Endodermal cell (in vitro differentiated cells): ENCODE results near the gene ASB6. TPM values are rescaled to one million over a fixed set of nuclear protein-coding genes. Genes with fewer than 3 reads are reported as not detected.

ENCODE experiments used
- DNase-seq: peaks from one replicate; pipeline ENCODE4 v3.0.0-alpha.2; 2017
- H3K27ac ChIP-seq: 2 replicates; pipeline ENCODE4 v1.5.1; 2013; ENCODE audit warnings: mild to moderate bottlenecking, low read depth, low read length, moderate library complexity
- H3K27me3 ChIP-seq: 2 replicates; pipeline ENCODE4 v1.6.1; 2013; ENCODE audit warnings: mild to moderate bottlenecking, low read length, moderate library complexity; ENCODE audit not compliant: insufficient read depth, control insufficient read depth, poor library complexity, severe bottlenecking
- H3K36me3 ChIP-seq: 2 replicates; pipeline ENCODE4 v1.7.0; 2013; ENCODE audit warnings: mild to moderate bottlenecking, low read length, moderate library complexity; ENCODE audit not compliant: control insufficient read depth, insufficient read depth
- H3K4me1 ChIP-seq: one replicate; pipeline ENCODE4 v1.7.0; 2013; ENCODE audit warnings: low read length; ENCODE audit not compliant: control insufficient read depth, insufficient read depth
- H3K4me3 ChIP-seq: 2 replicates; pipeline ENCODE4 v1.5.1; 2013; ENCODE audit warnings: mild to moderate bottlenecking, low read length, moderate library complexity
- H3K9ac ChIP-seq: 2 replicates; pipeline ENCODE4 v1.6.1; 2013; ENCODE audit warnings: mild to moderate bottlenecking, low read length, moderate library complexity; ENCODE audit not compliant: poor library complexity, severe bottlenecking; ENCODE audit errors: extremely low read depth
- H3K9me3 ChIP-seq: 2 replicates; pipeline ENCODE4 v1.6.1; 2013; ENCODE audit warnings: mild to moderate bottlenecking, low read length, moderate library complexity; ENCODE audit not compliant: control insufficient read depth
- H3K27ac Mint-ChIP-seq: 2 replicates; pipeline ENCODE4 v1.8.0; 2020; ENCODE audit warnings: mixed read lengths
- H3K27me3 Mint-ChIP-seq: 2 replicates; pipeline ENCODE4 v1.8.0; 2021; ENCODE audit warnings: mild to moderate bottlenecking, mixed read lengths; ENCODE audit not compliant: insufficient read depth
- H3K36me3 Mint-ChIP-seq: 2 replicates; pipeline ENCODE4 v1.8.0; 2020; ENCODE audit warnings: low read depth, mixed read lengths
- H3K4me1 Mint-ChIP-seq: 2 replicates; pipeline ENCODE4 v1.8.0; 2020; ENCODE audit warnings: mixed read lengths
- H3K4me3 Mint-ChIP-seq: 2 replicates; pipeline ENCODE4 v1.8.0; 2020; ENCODE audit warnings: mild to moderate bottlenecking, moderate library complexity, mixed read lengths
- H3K9me3 Mint-ChIP-seq: 2 replicates; pipeline ENCODE4 v1.8.0; 2020; ENCODE audit warnings: mild to moderate bottlenecking, mixed read lengths
- WGBS, 2 experiments: methylation state at CpG; one replicate each; pipeline versions ENCODE4 v1.1.5 to v1.1.7; 2013; ENCODE audit warnings: missing lambda C conversion rate in 2 of 2, mixed read lengths in 1 of 2; ENCODE audit not compliant: insufficient coverage in 1 of 2, insufficient read length in 1 of 2; 5-methylcytosine and 5-hydroxymethylcytosine counted together
- total RNA-seq, 2 donors: library from RNA; stranded (reverse); fragmentation: NEBNext Ultra II Directional in 1 of 2; extraction: Animal tissue kit (Norgen Biotek cat#: 25700) in 1 of 2; gene quantifications; 2 replicates in 1 of 2; 3 replicates in 1 of 2; pipeline ENCODE4 v1.2.1, GENCODE V29; 2021
- TF ChIP-seq, protein P1 (sequence below): fragments of 200-600 bp; sonication (generic); conservative IDR thresholded peaks from 2 replicates; pipeline ENCODE4 v1.5.0; 2021; ENCODE audit warnings: antibody characterized with exemption, mild to moderate bottlenecking

ASB6 gene
- total RNA-seq, 2 donors from 2014 or later = 19.8 to 20.2 TPM

- no peak overlapping the region for H3K4me3 Mint-ChIP-seq
- DNase-seq = no peak
- Histone ChIP-seq H3K9ac (no peak overlapping the region), H3K36me3 (no peaks in the 10 kb centered on the region), H3K9me3 (no peaks in the 10 kb centered on the region), H3K27me3 (no peaks in the 10 kb centered on the region), H3K27ac (no peak overlapping the region), H3K4me1 (peaks cover 6% of the 10 kb centered on the region), H3K4me3 (no peak overlapping the region)
- no peaks in the 10 kb centered on the region for H3K27me3 Mint-ChIP-seq
- peaks cover 10% of the 10 kb centered on the region for H3K4me1 Mint-ChIP-seq
- H3K36me3 Mint-ChIP-seq = no peaks in the 10 kb centered on the region
- no peaks in the 10 kb centered on the region for H3K9me3 Mint-ChIP-seq
- H3K27ac Mint-ChIP-seq = no peak overlapping the region
- TF ChIP-seq, protein P1, sequence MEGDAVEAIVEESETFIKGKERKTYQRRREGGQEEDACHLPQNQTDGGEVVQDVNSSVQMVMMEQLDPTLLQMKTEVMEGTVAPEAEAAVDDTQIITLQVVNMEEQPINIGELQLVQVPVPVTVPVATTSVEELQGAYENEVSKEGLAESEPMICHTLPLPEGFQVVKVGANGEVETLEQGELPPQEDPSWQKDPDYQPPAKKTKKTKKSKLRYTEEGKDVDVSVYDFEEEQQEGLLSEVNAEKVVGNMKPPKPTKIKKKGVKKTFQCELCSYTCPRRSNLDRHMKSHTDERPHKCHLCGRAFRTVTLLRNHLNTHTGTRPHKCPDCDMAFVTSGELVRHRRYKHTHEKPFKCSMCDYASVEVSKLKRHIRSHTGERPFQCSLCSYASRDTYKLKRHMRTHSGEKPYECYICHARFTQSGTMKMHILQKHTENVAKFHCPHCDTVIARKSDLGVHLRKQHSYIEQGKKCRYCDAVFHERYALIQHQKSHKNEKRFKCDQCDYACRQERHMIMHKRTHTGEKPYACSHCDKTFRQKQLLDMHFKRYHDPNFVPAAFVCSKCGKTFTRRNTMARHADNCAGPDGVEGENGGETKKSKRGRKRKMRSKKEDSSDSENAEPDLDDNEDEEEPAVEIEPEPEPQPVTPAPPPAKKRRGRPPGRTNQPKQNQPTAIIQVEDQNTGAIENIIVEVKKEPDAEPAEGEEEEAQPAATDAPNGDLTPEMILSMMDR = no peak
- 88 to 90% methylated on average over 17 of the region's 17 CpGs for WGBS, 2 experiments
Measured at GRCh38 chr9:129644902-129645301, 3.0 kb upstream of the ASB6 start.

GRCh38 chr9:129644365-129644764 is 2.4 kb upstream of the ASB6 start:
- no peak overlapping the region for H3K27ac Mint-ChIP-seq
- no peak overlapping the region for H3K4me3 Mint-ChIP-seq
- no peaks in the 10 kb centered on the region for H3K36me3 Mint-ChIP-seq
- H3K4me1 ChIP-seq = peaks cover 6% of the 10 kb centered on the region
- TF ChIP-seq, protein P1 = no peak
- WGBS, 2 experiments = 92 to 93% methylated on average over 9 to 11 of the region's 11 CpGs
- H3K4me1 Mint-ChIP-seq = peaks cover 10% of the 10 kb centered on the region
- H3K9me3 Mint-ChIP-seq = no peaks in the 10 kb centered on the region
- H3K9ac ChIP-seq = no peak overlapping the region
- no peak overlapping the region for H3K27ac ChIP-seq
- H3K4me3 ChIP-seq = no peak overlapping the region
- no peaks in the 10 kb centered on the region for H3K27me3 Mint-ChIP-seq
- peaks cover 3% of the 10 kb centered on the region for H3K36me3 ChIP-seq
- DNase-seq = no peak
- H3K9me3 ChIP-seq = no peaks in the 10 kb centered on the region
- H3K27me3 ChIP-seq = no peaks in the 10 kb centered on the region

- Mint-ChIP-seq H3K4me3 (no peak overlapping the region), H3K27ac (no peak overlapping the region), H3K36me3 (no peaks in the 10 kb centered on the region), H3K4me1 (peaks cover 10% of the 10 kb centered on the region), H3K9me3 (no peaks in the 10 kb centered on the region), H3K27me3 (no peaks in the 10 kb centered on the region)
- Histone ChIP-seq H3K27me3 (no peaks in the 10 kb centered on the region), H3K9ac (no peak overlapping the region), H3K36me3 (peaks cover 10% of the 10 kb centered on the region), H3K9me3 (no peaks in the 10 kb centered on the region), H3K4me1 (peaks cover 6% of the 10 kb centered on the region), H3K4me3 (no peak overlapping the region), H3K27ac (no peak overlapping the region)
- 92 to 96% methylated on average over 7 to 8 of the region's 10 CpGs for WGBS, 2 experiments
- TF ChIP-seq, protein P1 = no peak
- DNase-seq = no peak
Measured at GRCh38 chr9:129643706-129644105, 1.8 kb upstream of the ASB6 start.
